ENCODE measurements around the gene ATG4A. TPM values are rescaled to one million over a fixed set of nuclear protein-coding genes. Genes with fewer than 3 reads are reported as not detected.

The ATG4A gene
- total RNA-seq, result 10 to 100 TPM in 1 of 5 donors, 1 to 10 TPM in 4; 6.2 to 10.1 (median 8.7) TPM
- total RNA-seq (2013), result 14.7 TPM
- total RNA-seq, result 7.1 to 25.8 (median 13.9) reads per million in 29 experiments

- peaks cover 4 to 8% of the 10 kb centered on the region in 2 experiments for H3K4me1 ChIP-seq (ENCODE audit: control insufficient read depth in 1 of 2, extremely low read depth in 1 of 2, insufficient read depth in 2 of 2, low read length in 2 of 2)
- H3K9me3 ChIP-seq, result no peaks in the 10 kb centered on the region
- no peaks in the 10 kb centered on the region for H3K27me3 ChIP-seq (replicated peaks in 1 of 2; ENCODE audit: control insufficient read depth in 2 of 2, extremely low read depth in 1 of 2, insufficient read depth in 2 of 2, low read length in 1 of 2)
- H3K27ac Mint-ChIP-seq, result no peak within 1 kb of the TSS
- no peak within 1 kb of the TSS for H3K4me3 Mint-ChIP-seq
- peak; percentile 71 to 93 (median 87) for DNase-seq
- peaks cover 0 to 3% of the 10 kb centered on the region in 2 donors for H3K27me3 Mint-ChIP-seq
- H3K4me3 ChIP-seq (ENCODE audit: control insufficient read depth in 1 of 2, extremely low read depth in 1 of 2, low read length in 1 of 2), result peak within 1 kb of the TSS; percentile 77 to 84
- H3K36me3 Mint-ChIP-seq, result peaks cover 4% of the 10 kb centered on the region
- H3K4me1 Mint-ChIP-seq, result peaks cover 9 to 24% (median 14%) of the 10 kb centered on the region in 3 donors
- POLR2A ChIA-PET, result interaction anchor here in 1 of 2 donors (0.5 kb wide), 1 partner anchor 497 kb away, joined by 4 read pairs; no protein-coding TSS in a partner anchor
- peak; percentile 96 to 99 (median 97) for ATAC-seq (replicated peaks in 1 of 4)
- CTCF ChIA-PET, result interaction anchor here (1.6 to 1.7 kb wide), 2 partner anchors 9 to 71 kb away, joined by 3 to 5 read pairs; no protein-coding TSS in a partner anchor
- under 1% methylated on average over 28 of the region's 47 CpGs for WGBS (ENCODE audit: insufficient coverage)
- H3K27ac ChIP-seq (ENCODE audit: low read length), result peak within 1 kb of the TSS; percentile 83
- H3K9me3 Mint-ChIP-seq, result no peaks in the 10 kb centered on the region
- peaks cover 0 to 10% of the 10 kb centered on the region in 2 donors for H3K36me3 ChIP-seq (ENCODE audit: control insufficient read depth in 2 of 2, extremely low read depth in 1 of 2, insufficient read depth in 1 of 2, low read length in 1 of 2)
Measured at GRCh38 chrX:108091264-108091877, at the start of gene ATG4A, which contains the start of gene PSMD10. ATG4A (plus strand) TSS chrX:108091778; CDS start chrX:108091827, 49 bp downstream. PSMD10 (minus strand) TSS chrX:108091542; CDS start chrX:108091520, 22 bp downstream.

GRCh38 chrX:108044554-108045256 is 46.9 kb upstream of the ATG4A start, which contains the start of gene VSIG1:
VSIG1 (plus strand) TSS chrX:108045065; CDS start chrX:108045131, 66 bp downstream.
- Histone ChIP-seq H3K27ac (ENCODE audit: low read length) (no peak within 1 kb of the TSS), H3K4me1 (ENCODE audit: control insufficient read depth in 1 of 2, extremely low read depth in 1 of 2, insufficient read depth in 2 of 2, low read length in 2 of 2) (no peaks in the 10 kb centered on the region), H3K27me3 (replicated peaks in 1 of 2; ENCODE audit: control insufficient read depth in 2 of 2, extremely low read depth in 1 of 2, insufficient read depth in 2 of 2, low read length in 1 of 2) (no peaks in the 10 kb centered on the region), H3K4me3 (ENCODE audit: control insufficient read depth in 1 of 2, extremely low read depth in 1 of 2, low read length in 1 of 2) (no peak within 1 kb of the TSS), H3K9me3 (no peaks in the 10 kb centered on the region), H3K36me3 (ENCODE audit: control insufficient read depth in 2 of 2, extremely low read depth in 1 of 2, insufficient read depth in 1 of 2, low read length in 1 of 2) (no peaks in the 10 kb centered on the region)
- ChIA-PET CTCF (interaction anchor here in 1 of 2 donors (0.7 kb wide), 1 partner anchor 408 kb away, joined by 3 read pairs; no protein-coding TSS in a partner anchor), POLR2A (no interaction called here)
- WGBS (ENCODE audit: insufficient coverage), result no CpG with 5 or more reads among the region's 10 CpGs
- no peaks in the 10 kb centered on the region for H3K9me3 Mint-ChIP-seq
- peaks cover 0 to 7% of the 10 kb centered on the region in 2 donors for H3K27me3 Mint-ChIP-seq
- no peak within 1 kb of the TSS for H3K27ac Mint-ChIP-seq
- H3K4me3 Mint-ChIP-seq, result no peak within 1 kb of the TSS
- H3K36me3 Mint-ChIP-seq, result peaks cover 3% of the 10 kb centered on the region
- H3K4me1 Mint-ChIP-seq, result peaks cover 12 to 33% (median 18%) of the 10 kb centered on the region in 3 donors
- no peak for ATAC-seq (replicated peaks in 1 of 4)
- DNase-seq, result no peak

- Mint-ChIP-seq H3K4me3 (no peak overlapping the region), H3K27me3 (peaks cover 0 to 6% of the 10 kb centered on the region in 2 donors), H3K9me3 (no peaks in the 10 kb centered on the region), H3K27ac (no peak overlapping the region), H3K36me3 (no peaks in the 10 kb centered on the region), H3K4me1 (peaks cover 3 to 16% (median 13%) of the 10 kb centered on the region in 3 donors)
- ChIA-PET POLR2A (interaction anchor here in 1 of 2 donors (0.6 to 0.7 kb wide), 2 partner anchors 13 to 117 kb away, joined by 3 read pairs; no protein-coding TSS in a partner anchor), CTCF (no interaction called here)
- Histone ChIP-seq H3K4me3 (ENCODE audit: control insufficient read depth in 1 of 2, extremely low read depth in 1 of 2, low read length in 1 of 2) (no peak overlapping the region), H3K36me3 (ENCODE audit: control insufficient read depth in 2 of 2, extremely low read depth in 1 of 2, insufficient read depth in 1 of 2, low read length in 1 of 2) (no peaks in the 10 kb centered on the region), H3K27ac (ENCODE audit: low read length) (no peak overlapping the region), H3K9me3 (no peaks in the 10 kb centered on the region), H3K4me1 (ENCODE audit: control insufficient read depth in 1 of 2, extremely low read depth in 1 of 2, insufficient read depth in 2 of 2, low read length in 2 of 2) (no peaks in the 10 kb centered on the region), H3K27me3 (replicated peaks in 1 of 2; ENCODE audit: control insufficient read depth in 2 of 2, extremely low read depth in 1 of 2, insufficient read depth in 2 of 2, low read length in 1 of 2) (no peaks in the 10 kb centered on the region)
- DNase-seq (no peak), ATAC-seq (replicated peaks in 1 of 4) (no peak)
- WGBS (ENCODE audit: insufficient coverage), result no CpG with 5 or more reads among the region's 1 CpG
Measured at GRCh38 chrX:108049649-108050048, 41.9 kb upstream of the ATG4A start.

- no peak overlapping the region for H3K4me3 Mint-ChIP-seq
- Histone ChIP-seq H3K4me1 (ENCODE audit: control insufficient read depth in 1 of 2, extremely low read depth in 1 of 2, insufficient read depth in 2 of 2, low read length in 2 of 2) (no peaks in the 10 kb centered on the region), H3K27me3 (replicated peaks in 1 of 2; ENCODE audit: control insufficient read depth in 2 of 2, extremely low read depth in 1 of 2, insufficient read depth in 2 of 2, low read length in 1 of 2) (no peaks in the 10 kb centered on the region), H3K27ac (ENCODE audit: low read length) (no peak overlapping the region), H3K9me3 (no peaks in the 10 kb centered on the region), H3K36me3 (ENCODE audit: control insufficient read depth in 2 of 2, extremely low read depth in 1 of 2, insufficient read depth in 1 of 2, low read length in 1 of 2) (no peaks in the 10 kb centered on the region), H3K4me3 (ENCODE audit: control insufficient read depth in 1 of 2, extremely low read depth in 1 of 2, low read length in 1 of 2) (no peak overlapping the region)
- ChIA-PET POLR2A (no interaction called here), CTCF (no interaction called here)
- H3K36me3 Mint-ChIP-seq, result peaks cover 4% of the 10 kb centered on the region
- peaks cover 0 to 12% (median 9%) of the 10 kb centered on the region in 3 donors for H3K4me1 Mint-ChIP-seq
- DNase-seq, result no peak
- peak overlapping the region in 1 of 2 donors; percentile 8 for H3K27ac Mint-ChIP-seq
- H3K9me3 Mint-ChIP-seq, result no peaks in the 10 kb centered on the region
- peaks cover 0 to 10% of the 10 kb centered on the region in 2 donors for H3K27me3 Mint-ChIP-seq
- no peak for ATAC-seq (replicated peaks in 1 of 4)
Measured at GRCh38 chrX:108053218-108053617, 38.4 kb upstream of the ATG4A start.

GRCh38 chrX:108055546-108055945 is 36.0 kb upstream of the ATG4A start:
- H3K36me3 ChIP-seq (ENCODE audit: control insufficient read depth in 2 of 2, extremely low read depth in 1 of 2, insufficient read depth in 1 of 2, low read length in 1 of 2), result peaks cover 0 to 6% of the 10 kb centered on the region in 2 donors
- Mint-ChIP-seq H3K27me3 (peaks cover 0 to 9% of the 10 kb centered on the region in 2 donors), H3K9me3 (no peaks in the 10 kb centered on the region), H3K4me3 (no peak overlapping the region), H3K4me1 (peaks cover 0 to 11% (median 7%) of the 10 kb centered on the region in 3 donors), H3K27ac (no peak overlapping the region), H3K36me3 (peaks cover 13% of the 10 kb centered on the region)
- ChIA-PET CTCF (no interaction called here), POLR2A (no interaction called here)
- DNase-seq, result no peak
- ATAC-seq (replicated peaks in 1 of 4), result no peak
- no peaks in the 10 kb centered on the region for H3K9me3 ChIP-seq
- no peaks in the 10 kb centered on the region for H3K4me1 ChIP-seq (ENCODE audit: control insufficient read depth in 1 of 2, extremely low read depth in 1 of 2, insufficient read depth in 2 of 2, low read length in 2 of 2)
- no peaks in the 10 kb centered on the region for H3K27me3 ChIP-seq (replicated peaks in 1 of 2; ENCODE audit: control insufficient read depth in 2 of 2, extremely low read depth in 1 of 2, insufficient read depth in 2 of 2, low read length in 1 of 2)
- H3K4me3 ChIP-seq (ENCODE audit: control insufficient read depth in 1 of 2, extremely low read depth in 1 of 2, low read length in 1 of 2), result no peak overlapping the region
- no peak overlapping the region for H3K27ac ChIP-seq (ENCODE audit: low read length)

- no peaks in the 10 kb centered on the region for H3K4me1 ChIP-seq (ENCODE audit: control insufficient read depth in 1 of 2, extremely low read depth in 1 of 2, insufficient read depth in 2 of 2, low read length in 2 of 2)
- no peak for ATAC-seq (replicated peaks in 1 of 4)
- peaks cover 0 to 3% (median 1%) of the 10 kb centered on the region in 3 donors for H3K4me1 Mint-ChIP-seq
- no peak for DNase-seq
- H3K36me3 Mint-ChIP-seq, result peaks cover 17% of the 10 kb centered on the region
- no peaks in the 10 kb centered on the region for H3K9me3 Mint-ChIP-seq
- H3K4me3 ChIP-seq (ENCODE audit: control insufficient read depth in 1 of 2, extremely low read depth in 1 of 2, low read length in 1 of 2), result no peak overlapping the region
- peaks cover 0 to 12% of the 10 kb centered on the region in 2 donors for H3K27me3 Mint-ChIP-seq
- ChIA-PET POLR2A (no interaction called here), CTCF (interaction anchor here in 1 of 2 donors (1.0 kb wide), 1 partner anchor 81 kb away, joined by 3 read pairs; no protein-coding TSS in a partner anchor)
- no peak overlapping the region for H3K4me3 Mint-ChIP-seq
- no peak overlapping the region for H3K27ac Mint-ChIP-seq
- H3K9me3 ChIP-seq, result no peaks in the 10 kb centered on the region
- WGBS (ENCODE audit: insufficient coverage), result no CpG with 5 or more reads among the region's 1 CpG
- H3K36me3 ChIP-seq (ENCODE audit: control insufficient read depth in 2 of 2, extremely low read depth in 1 of 2, insufficient read depth in 1 of 2, low read length in 1 of 2), result peaks cover 0 to 22% of the 10 kb centered on the region in 2 donors
- no peak overlapping the region for H3K27ac ChIP-seq (ENCODE audit: low read length)
- H3K27me3 ChIP-seq (replicated peaks in 1 of 2; ENCODE audit: control insufficient read depth in 2 of 2, extremely low read depth in 1 of 2, insufficient read depth in 2 of 2, low read length in 1 of 2), result no peaks in the 10 kb centered on the region
Measured at GRCh38 chrX:108059801-108060200, 31.8 kb upstream of the ATG4A start.
